GM04504 (cell line): ENCODE results near the gene FADS3.

Experiments used
- DNase-seq: peaks from one replicate; pipeline ENCODE4 v3.0.0-alpha.2; 2012; ENCODE audit warnings: low read depth

Gene FADS3

DNA sequence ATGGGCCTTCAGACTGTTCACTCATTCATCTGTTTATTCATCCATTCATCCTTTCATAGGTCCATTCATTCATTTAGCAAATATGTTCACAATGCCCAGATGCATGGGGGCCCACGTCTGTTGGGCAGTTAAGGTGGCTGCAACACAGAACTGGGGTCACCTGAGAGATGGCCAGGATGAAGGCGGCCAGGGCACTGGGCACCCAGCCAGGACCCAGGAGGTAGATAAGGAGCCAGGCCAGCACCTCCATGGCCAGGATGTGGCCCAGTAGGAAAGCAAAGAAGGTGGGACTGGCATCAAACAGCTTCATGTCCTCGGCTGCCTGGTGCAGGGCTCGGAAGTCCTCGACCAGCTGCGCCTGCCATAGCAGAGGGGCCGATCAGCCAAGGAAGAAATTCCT is 12.2 kb downstream of the FADS3 start:
- DNase-seq, result no peak

DNA sequence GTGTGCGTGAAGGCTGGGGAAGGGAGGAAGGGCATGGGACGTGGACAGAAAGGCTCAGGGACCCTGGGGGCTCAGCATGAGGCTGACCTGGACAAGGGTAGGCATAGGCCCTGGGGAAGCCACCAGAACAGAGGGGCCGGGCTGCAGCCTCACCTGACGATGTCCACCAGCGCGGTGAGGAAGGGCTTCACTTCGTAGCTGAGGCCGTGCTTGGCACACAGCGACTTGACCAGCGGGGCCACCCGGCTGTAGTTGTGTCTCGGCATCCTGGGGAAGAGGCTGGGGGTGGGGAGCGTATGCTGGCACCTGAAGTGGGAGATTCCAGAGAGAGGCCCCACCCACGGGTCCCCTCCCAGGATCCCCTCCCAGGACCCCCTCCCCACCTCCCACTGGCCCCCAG is 15.6 kb downstream of the FADS3 start:
- DNase-seq, result no peak

DNA sequence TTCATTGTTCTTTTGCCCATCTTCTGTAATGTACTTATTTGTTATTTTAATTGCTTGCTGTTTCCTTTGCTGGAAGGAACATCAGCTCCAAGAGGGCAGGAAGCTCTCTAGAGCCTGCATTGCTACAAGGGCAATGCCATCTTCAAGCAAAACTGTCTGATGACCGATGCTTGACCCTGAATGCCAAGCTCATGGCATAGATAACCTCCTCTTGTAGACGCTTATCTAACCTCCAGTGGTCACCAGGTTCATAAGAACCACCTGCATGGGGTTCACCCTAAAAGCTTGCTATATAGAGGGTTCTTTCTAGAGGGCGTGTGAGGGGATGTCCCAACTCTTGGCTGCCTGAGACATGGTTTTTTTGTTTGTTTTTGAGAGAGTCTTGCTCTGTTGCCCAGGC is 16.5 kb downstream of the FADS3 start:
- DNase-seq, result no peak

- no peak for DNase-seq
These were observed 17.0 kb downstream of the FADS3 start for GRCh38 chr11:61874377-61874809.

DNA sequence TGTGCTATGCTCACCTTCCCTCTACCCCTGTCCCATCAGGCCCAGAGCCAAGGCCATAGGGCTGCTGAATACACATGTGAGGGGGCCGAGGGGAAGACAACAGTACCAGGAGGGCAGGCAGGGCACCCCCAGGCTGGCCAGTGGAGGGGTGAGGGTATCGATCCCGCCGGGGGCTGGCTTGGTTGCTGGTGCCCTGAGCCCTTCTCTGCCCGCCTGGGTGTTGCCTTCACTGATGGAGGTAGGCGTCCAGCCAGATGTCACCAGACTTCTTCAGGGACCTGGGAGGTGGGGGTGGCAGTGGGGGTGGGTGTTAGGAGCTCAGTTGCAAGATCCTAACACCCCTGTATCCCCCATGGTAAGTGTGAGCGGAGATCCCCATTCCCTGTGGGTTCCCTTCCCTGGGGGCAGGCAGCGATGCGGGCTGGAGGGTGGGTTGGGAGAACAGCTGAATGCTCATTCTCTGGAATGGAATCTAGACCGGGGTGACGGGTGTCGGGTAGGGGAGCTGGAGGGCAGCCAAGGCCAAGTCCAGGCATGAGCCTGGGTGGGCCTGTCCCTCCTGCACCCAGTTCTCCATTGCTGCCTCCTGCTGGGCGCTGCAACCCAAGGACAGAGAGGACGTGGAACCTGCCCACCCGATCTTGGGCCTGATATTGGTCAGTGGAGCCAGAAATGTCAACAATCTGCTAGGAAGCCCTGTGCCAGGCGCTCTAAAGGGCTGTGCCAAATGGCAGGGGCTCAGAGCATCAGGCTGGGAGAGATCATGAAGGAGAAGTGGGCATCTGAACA is 17.6 kb downstream of the FADS3 start:
- DNase-seq, result no peak

- DNase-seq, result no peak
These were observed 18.3 kb downstream of the FADS3 start for GRCh38 chr11:61872935-61873565.

DNA sequence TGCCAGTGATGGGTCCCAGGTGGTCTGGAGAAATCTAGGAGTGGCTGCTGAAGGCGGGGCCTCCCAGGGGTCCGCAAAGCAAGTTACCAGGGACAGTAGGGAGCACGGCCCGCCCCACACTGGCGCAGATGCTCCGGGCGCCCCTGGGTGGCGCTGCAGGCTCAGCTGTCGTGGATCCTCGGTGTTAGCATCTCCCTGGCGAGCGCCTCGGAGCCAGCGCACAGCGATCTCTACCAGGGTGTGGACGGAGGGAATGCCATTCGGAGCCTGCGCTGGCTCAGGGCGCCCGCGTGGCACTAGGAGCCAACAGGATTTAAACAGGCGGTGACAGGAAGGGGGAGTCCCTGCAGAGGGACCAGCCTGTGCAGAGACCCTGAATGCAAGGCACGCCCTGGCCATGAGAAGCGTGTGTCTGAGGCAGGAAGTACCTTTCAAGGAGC is 20.2 kb downstream of the FADS3 start:
- DNase-seq, result peak; percentile 58

DNA sequence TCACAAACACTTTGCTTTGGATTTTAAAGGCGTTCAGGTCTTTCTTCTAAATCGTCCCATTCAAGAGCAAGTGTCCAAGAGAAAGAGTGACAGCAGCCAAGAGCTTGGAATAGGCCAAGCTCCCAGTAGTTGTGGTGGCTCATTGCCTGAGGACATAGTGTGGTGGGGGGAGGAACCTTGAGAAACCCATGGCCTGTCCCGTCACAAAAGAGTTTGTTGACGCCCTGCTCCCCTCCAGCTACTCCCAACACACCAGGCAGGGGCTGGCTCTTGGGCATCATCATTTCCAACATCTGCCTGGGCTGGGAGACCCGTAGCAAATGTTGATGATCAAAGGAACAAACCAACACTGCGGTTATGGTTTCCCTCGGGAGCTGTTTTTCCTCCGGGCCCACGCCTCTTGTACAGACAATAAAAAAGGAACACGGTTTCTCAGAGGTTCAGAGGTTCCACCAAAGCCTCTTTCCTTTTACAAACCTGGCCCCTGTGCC is 20.8 kb downstream of the FADS3 start:
- DNase-seq, result no peak

DNA sequence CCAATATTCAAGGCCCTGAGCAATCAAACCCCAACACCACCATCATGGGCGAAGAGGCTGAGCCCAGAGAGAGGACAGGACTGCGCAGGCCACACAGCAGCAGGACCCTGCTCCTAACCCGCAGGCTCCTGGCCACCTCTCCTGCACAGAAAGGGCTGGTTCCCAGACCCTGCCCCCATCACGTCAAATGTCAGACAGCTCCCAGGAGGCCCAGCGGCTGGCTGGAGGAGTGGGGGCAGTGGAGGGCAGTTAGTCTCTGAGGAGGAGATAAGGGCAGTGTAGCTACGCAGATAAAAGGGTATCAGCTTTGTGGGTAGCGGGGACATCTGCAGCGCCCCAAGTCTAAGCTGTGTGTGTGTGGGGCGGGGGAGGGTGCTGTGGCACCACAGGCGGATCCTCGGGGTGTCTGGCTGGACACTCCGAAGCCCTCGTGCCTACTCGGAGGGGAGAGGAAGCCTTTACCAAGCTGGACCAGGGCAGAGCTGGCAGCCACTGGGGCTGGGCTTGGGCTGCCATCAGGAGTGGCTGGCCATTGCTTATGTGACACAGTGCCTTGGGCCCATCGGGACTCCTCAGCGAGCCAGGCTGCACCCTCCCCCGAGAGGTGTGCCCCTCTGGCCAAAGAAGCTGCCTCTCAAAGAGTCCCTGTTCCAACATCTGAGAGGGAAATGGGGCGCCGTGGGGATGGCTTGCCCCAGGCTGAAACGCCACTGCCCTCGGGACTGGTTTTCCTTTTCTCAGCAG is 21.5 kb downstream of the FADS3 start:
- DNase-seq, result no peak

DNA sequence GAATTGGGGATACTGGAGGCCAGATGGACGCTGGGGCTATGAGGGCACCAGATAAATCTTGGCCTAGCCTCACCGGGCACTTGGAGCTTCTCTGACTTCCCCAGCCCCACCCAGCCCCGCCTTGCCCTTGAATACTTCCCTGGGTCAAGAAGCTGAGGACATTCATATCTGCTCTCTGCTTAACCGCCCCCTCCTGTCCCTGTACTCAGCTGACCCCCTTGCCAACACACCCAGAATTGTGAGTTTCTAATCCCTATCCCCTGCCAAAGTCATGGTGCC is 22.0 kb downstream of the FADS3 start:
- no peak for DNase-seq

GRCh38 chr11:61868571-61869428 is 22.5 kb downstream of the FADS3 start:
- no peak for DNase-seq

DNA sequence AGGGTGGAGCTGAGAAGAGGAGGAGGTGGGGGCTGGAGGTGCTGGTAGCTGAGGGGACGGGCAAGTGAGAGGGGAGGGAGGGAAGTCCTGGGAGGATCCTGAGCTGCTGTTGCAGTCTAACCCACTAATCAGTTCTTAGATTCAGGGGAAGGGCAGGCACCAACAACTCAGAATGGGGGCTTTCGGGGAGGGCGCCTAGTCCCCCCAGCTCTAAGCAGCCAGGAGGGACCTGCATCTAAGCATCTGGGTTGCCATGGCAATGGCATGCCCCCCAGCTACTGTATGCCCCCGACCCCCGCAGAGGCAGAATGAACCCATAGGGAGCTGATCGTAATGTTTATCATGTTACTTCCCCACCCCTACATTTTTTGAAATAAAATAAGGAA is 24.4 kb downstream of the FADS3 start:
- no peak for DNase-seq

GRCh38 chr11:61866231-61866957 is 25.0 kb downstream of the FADS3 start:
- DNase-seq, result no peak

DNA sequence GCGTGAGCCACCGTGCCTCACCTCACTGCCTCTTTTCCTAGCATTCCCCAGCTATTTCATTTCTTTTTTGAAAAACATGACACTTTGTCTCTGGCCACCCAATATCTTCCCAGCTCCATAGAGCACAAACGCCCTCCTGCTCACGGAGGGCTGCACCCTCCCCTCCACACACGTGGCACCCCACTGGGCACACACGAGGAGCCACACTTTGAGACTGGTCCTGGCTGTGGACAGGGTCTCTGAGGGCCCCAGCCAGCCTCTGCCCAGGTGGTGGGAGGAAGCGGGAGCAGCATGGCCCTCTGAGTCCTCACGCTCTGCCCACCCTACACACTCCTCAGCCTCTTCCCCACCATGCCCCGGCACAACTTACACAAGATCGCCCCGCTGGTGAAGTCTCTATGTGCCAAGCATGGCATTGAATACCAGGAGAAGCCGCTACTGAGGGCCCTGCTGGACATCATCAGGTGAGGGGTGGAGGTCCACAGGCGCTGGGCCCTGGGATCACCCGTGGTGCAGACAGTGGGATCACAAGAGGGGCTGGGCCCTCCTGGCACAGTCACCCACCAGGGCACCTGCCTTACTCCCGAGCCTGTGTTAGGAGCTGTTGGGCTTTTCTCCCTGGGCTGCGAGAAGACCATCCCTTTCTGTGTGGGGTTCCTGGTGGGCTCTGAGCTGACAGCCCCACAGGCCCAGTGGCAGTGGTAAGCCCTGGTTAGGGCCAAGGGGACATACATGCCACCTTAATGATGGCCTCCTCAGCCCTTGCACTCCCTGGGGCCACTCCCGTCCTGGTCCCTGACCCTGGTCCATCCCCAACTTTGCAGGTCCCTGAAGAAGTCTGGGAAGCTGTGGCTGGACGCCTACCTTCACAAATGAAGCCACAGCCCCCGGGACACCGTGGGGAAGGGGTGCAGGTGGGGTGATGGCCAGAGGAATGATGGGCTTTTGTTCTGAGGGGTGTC is 26.2 kb downstream of the FADS3 start:
- DNase-seq, result no peak

- DNase-seq, result no peak
These were observed 27.7 kb downstream of the FADS3 start for GRCh38 chr11:61863548-61864081.

DNA sequence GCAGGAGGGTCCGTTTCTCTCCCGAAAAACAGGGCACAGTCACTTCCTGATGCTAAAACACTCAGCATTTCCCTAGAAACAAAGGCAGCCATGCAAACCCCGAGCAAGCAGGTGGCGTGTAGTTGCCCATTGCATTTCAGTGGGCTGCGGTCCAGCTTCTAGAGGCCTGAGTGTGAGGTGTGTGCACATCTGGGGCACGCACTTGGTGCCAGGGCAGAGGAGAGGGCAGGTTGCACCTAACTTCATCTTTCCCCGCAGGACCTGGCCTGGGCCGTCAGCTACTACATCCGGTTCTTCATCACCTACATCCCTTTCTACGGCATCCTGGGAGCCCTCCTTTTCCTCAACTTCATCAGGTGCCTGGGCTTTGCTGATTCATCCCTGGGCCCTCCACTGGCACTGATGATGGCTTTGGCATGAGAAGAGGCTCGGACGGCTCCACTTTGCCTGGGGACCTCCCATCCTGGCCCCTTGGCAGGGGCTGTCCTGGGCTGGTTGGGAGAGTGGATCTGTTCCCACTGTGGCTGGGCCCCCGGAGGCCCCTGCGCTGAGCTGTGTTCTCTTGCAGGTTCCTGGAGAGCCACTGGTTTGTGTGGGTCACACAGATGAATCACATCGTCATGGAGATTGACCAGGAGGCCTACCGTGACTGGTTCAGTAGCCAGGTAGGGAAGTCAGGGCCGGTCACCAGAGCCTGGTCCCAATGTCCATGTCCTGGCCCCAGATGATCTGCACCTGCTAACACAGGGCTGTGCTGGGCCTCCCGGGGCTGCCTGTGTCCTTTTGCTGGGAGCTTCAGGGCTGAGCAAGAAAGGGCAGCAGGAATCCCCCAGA is 28.4 kb downstream of the FADS3 start:
- DNase-seq, result no peak

GRCh38 chr11:61861634-61862033 is 29.7 kb downstream of the FADS3 start:
- DNase-seq, result no peak

- DNase-seq, result no peak
These were observed 31.1 kb downstream of the FADS3 start for GRCh38 chr11:61860054-61860903.
